ENCODE results near the gene VANGL2.

- TF ChIP-seq CTCF (IDR thresholded peaks at IDR 0.05; ENCODE audit: low read depth, low read length, missing input control): no peak
- TF ChIP-seq JUND (IDR thresholded peaks at IDR 0.05): no peak
- TF ChIP-seq TAF1 (conservative IDR thresholded peaks at IDR 0.05): no peak
- no peak for TF ChIP-seq MAX (IDR thresholded peaks at IDR 0.05)
- no peak for TF ChIP-seq YY1 (IDR thresholded peaks at IDR 0.05)
- no peak for TF ChIP-seq ATF3 (IDR thresholded peaks at IDR 0.05)
- no peak for TF ChIP-seq RAD21 (IDR thresholded peaks at IDR 0.05)
- TF ChIP-seq ZBTB33 (IDR thresholded peaks at IDR 0.05): no peak
- no peak for TF ChIP-seq HNF4A (conservative IDR thresholded peaks at IDR 0.05)
- TF ChIP-seq HNF4G (IDR thresholded peaks at IDR 0.05): no peak
- TF ChIP-seq SP1 (IDR thresholded peaks at IDR 0.05): no peak
- no peak for TF ChIP-seq EGR1 (IDR thresholded peaks at IDR 0.05; ENCODE audit: low read depth in 2 of 2)
- TF ChIP-seq GABPA (IDR thresholded peaks at IDR 0.05 in 1 of 2, conservative IDR thresholded peaks at IDR 0.05 in 1 of 2): no peak
These were observed 5.7 kb upstream of the VANGL2 start for GRCh38 chr1:160394673-160395072.

Data from liver (tissue), 3 donors.